SU-DHL-6 (cell line): ENCODE results near the gene NINJ2.

Experiments used
- EZH2phosphoT487 ChIP-seq: fragments of 200-600 bp; sonication (generic), shearing (Covaris generic); conservative IDR thresholded peaks from 2 replicates; pipeline ENCODE4 v1.6.1; 2018; ENCODE audit warnings: mild to moderate bottlenecking, antibody characterized with exemption, low read length, moderate library complexity, mixed read lengths
- TF ChIP-seq, protein P1 (sequence below): fragments of 200-600 bp; sonication (generic); IDR thresholded peaks from one replicate; pipeline ENCODE4 v1.5.1; 2017; ENCODE audit warnings: antibody characterized with exemption, mild to moderate bottlenecking, low read length, moderate library complexity; ENCODE audit not compliant: insufficient read depth, poor library complexity, severe bottlenecking

GRCh38 chr12:590206-590750 is 73.0 kb downstream of the NINJ2 start:
- no peak for TF ChIP-seq EZH2phosphoT487
- TF ChIP-seq, protein P1, sequence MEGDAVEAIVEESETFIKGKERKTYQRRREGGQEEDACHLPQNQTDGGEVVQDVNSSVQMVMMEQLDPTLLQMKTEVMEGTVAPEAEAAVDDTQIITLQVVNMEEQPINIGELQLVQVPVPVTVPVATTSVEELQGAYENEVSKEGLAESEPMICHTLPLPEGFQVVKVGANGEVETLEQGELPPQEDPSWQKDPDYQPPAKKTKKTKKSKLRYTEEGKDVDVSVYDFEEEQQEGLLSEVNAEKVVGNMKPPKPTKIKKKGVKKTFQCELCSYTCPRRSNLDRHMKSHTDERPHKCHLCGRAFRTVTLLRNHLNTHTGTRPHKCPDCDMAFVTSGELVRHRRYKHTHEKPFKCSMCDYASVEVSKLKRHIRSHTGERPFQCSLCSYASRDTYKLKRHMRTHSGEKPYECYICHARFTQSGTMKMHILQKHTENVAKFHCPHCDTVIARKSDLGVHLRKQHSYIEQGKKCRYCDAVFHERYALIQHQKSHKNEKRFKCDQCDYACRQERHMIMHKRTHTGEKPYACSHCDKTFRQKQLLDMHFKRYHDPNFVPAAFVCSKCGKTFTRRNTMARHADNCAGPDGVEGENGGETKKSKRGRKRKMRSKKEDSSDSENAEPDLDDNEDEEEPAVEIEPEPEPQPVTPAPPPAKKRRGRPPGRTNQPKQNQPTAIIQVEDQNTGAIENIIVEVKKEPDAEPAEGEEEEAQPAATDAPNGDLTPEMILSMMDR, result no peak
